IPS-18a (cell line): ENCODE results near the gene CARMIL3.
"Not testable (repeated sequence)": the region's sequence is repeated elsewhere in the genome, so short reads cannot be mapped to it uniquely, and the experiment has no call there.

ENCODE experiments used
- H3K27ac ChIP-seq: one replicate; pipeline ENCODE4 v1.5.1; 2013; ENCODE audit warnings: low read length
- H3K27me3 ChIP-seq: one replicate; pipeline ENCODE4 v1.6.1; 2013; ENCODE audit warnings: mild to moderate bottlenecking, low read length; ENCODE audit not compliant: control insufficient read depth, insufficient read depth
- H3K36me3 ChIP-seq: one replicate; pipeline ENCODE4 v1.6.1; 2013; ENCODE audit warnings: low read depth, low read length; ENCODE audit not compliant: control insufficient read depth
- H3K4me1 ChIP-seq: one replicate; pipeline ENCODE4 v1.6.1; 2013; ENCODE audit warnings: low read depth, low read length; ENCODE audit not compliant: control insufficient read depth
- H3K4me3 ChIP-seq: one replicate; pipeline ENCODE4 v1.5.1; 2013; ENCODE audit warnings: low read length
- H3K9ac ChIP-seq: one replicate; pipeline ENCODE4 v1.6.1; 2013; ENCODE audit warnings: mild to moderate bottlenecking, low read length, moderate library complexity
- H3K9me3 ChIP-seq: one replicate; pipeline ENCODE4 v1.6.1; 2013; ENCODE audit warnings: low read depth, low read length; ENCODE audit not compliant: control insufficient read depth

CARMIL3 gene

GRCh38 chr14:24050753-24051152 lies 1.1 kb upstream of the CARMIL3 start:
- not testable (repeated sequence) for H3K27me3 ChIP-seq, H3K9me3 ChIP-seq, H3K36me3 ChIP-seq, H3K4me1 ChIP-seq, H3K9ac ChIP-seq, H3K27ac ChIP-seq
- peak overlapping the region; percentile 74 for H3K4me3 ChIP-seq

- Histone ChIP-seq H3K9me3 (no peaks in the 10 kb centered on the region), H3K27ac (no peak overlapping the region), H3K36me3 (no peaks in the 10 kb centered on the region), H3K4me3 (peak overlapping the region; percentile 74), H3K27me3 (no peaks in the 10 kb centered on the region), H3K9ac (peak overlapping the region; percentile 61), H3K4me1 (peaks cover 8% of the 10 kb centered on the region)
Measured at GRCh38 chr14:24051176-24051788, 527 bp upstream of the CARMIL3 start.

GRCh38 chr14:24052656-24053547 lies 1.1 kb downstream of the CARMIL3 start:
- peak overlapping the region; percentile 74 for H3K4me3 ChIP-seq
- no peaks in the 10 kb centered on the region for H3K27me3 ChIP-seq
- peaks cover 8% of the 10 kb centered on the region for H3K4me1 ChIP-seq
- H3K9ac ChIP-seq, result no peak overlapping the region
- H3K9me3 ChIP-seq, result no peaks in the 10 kb centered on the region
- H3K27ac ChIP-seq, result no peak overlapping the region
- no peaks in the 10 kb centered on the region for H3K36me3 ChIP-seq

GRCh38 chr14:24053548-24054323 lies 1.9 kb downstream of the CARMIL3 start:
- no peak overlapping the region for H3K9ac ChIP-seq
- no peak overlapping the region for H3K27ac ChIP-seq
- no peaks in the 10 kb centered on the region for H3K9me3 ChIP-seq
- H3K36me3 ChIP-seq, result no peaks in the 10 kb centered on the region
- no peak overlapping the region for H3K4me3 ChIP-seq
- H3K4me1 ChIP-seq, result peaks cover 8% of the 10 kb centered on the region
- H3K27me3 ChIP-seq, result no peaks in the 10 kb centered on the region

GRCh38 chr14:24054324-24054641 lies 2.5 kb downstream of the CARMIL3 start:
- no peak overlapping the region for H3K4me3 ChIP-seq
- no peaks in the 10 kb centered on the region for H3K9me3 ChIP-seq
- H3K27me3 ChIP-seq, result no peaks in the 10 kb centered on the region
- H3K27ac ChIP-seq, result no peak overlapping the region
- no peaks in the 10 kb centered on the region for H3K36me3 ChIP-seq
- no peak overlapping the region for H3K9ac ChIP-seq
- peaks cover 8% of the 10 kb centered on the region for H3K4me1 ChIP-seq

GRCh38 chr14:24054646-24055045 lies 2.8 kb downstream of the CARMIL3 start:
- Histone ChIP-seq H3K9me3 (no peaks in the 10 kb centered on the region), H3K4me3 (no peak overlapping the region), H3K27ac (no peak overlapping the region), H3K36me3 (no peaks in the 10 kb centered on the region), H3K27me3 (no peaks in the 10 kb centered on the region), H3K9ac (no peak overlapping the region), H3K4me1 (peaks cover 8% of the 10 kb centered on the region)

- H3K4me1 ChIP-seq, result peaks cover 1% of the 10 kb centered on the region
- no peak overlapping the region for H3K27ac ChIP-seq
- no peak overlapping the region for H3K9ac ChIP-seq
- H3K36me3 ChIP-seq, result no peaks in the 10 kb centered on the region
- H3K4me3 ChIP-seq, result no peak overlapping the region
- H3K9me3 ChIP-seq, result no peaks in the 10 kb centered on the region
- no peaks in the 10 kb centered on the region for H3K27me3 ChIP-seq
Measured at GRCh38 chr14:24055971-24056799, 4.4 kb downstream of the CARMIL3 start.

GRCh38 chr14:24056800-24057184 lies 5.0 kb downstream of the CARMIL3 start:
- no peak overlapping the region for H3K27ac ChIP-seq
- H3K4me3 ChIP-seq, result no peak overlapping the region
- H3K4me1 ChIP-seq, result no peaks in the 10 kb centered on the region
- H3K36me3 ChIP-seq, result no peaks in the 10 kb centered on the region
- H3K9me3 ChIP-seq, result no peaks in the 10 kb centered on the region
- H3K9ac ChIP-seq, result no peak overlapping the region
- no peaks in the 10 kb centered on the region for H3K27me3 ChIP-seq

GRCh38 chr14:24057271-24057670 lies 5.5 kb downstream of the CARMIL3 start:
- Histone ChIP-seq H3K4me3 (no peak overlapping the region), H3K4me1 (no peaks in the 10 kb centered on the region), H3K9me3 (no peaks in the 10 kb centered on the region), H3K9ac (no peak overlapping the region), H3K27me3 (no peaks in the 10 kb centered on the region), H3K36me3 (no peaks in the 10 kb centered on the region), H3K27ac (no peak overlapping the region)

GRCh38 chr14:24057867-24058259 lies 6.1 kb downstream of the CARMIL3 start:
- no peaks in the 10 kb centered on the region for H3K4me1 ChIP-seq
- no peak overlapping the region for H3K9ac ChIP-seq
- no peak overlapping the region for H3K4me3 ChIP-seq
- H3K27ac ChIP-seq, result no peak overlapping the region
- H3K9me3 ChIP-seq, result no peaks in the 10 kb centered on the region
- no peaks in the 10 kb centered on the region for H3K36me3 ChIP-seq
- H3K27me3 ChIP-seq, result no peaks in the 10 kb centered on the region
